Kasumi-1 (cell line): ENCODE data around the gene BDP1.
"Not testable (repeated sequence)": the region's sequence is repeated elsewhere in the genome, so short reads cannot be mapped to it uniquely, and the experiment has no call there.

Experiments
- DNase-seq, 2 experiments: peaks; one replicate each; lab custom pipeline; 2025; lab: John Stamatoyannopoulos, UW

The BDP1 gene

GRCh38 chr5:71460693-71461092 is 5.2 kb downstream of the BDP1 start:
- DNase-seq, result no peak

GRCh38 chr5:71461360-71461759 is 5.9 kb downstream of the BDP1 start:
- no peak for DNase-seq

GRCh38 chr5:71471193-71471592 is 15.7 kb downstream of the BDP1 start:
- DNase-seq, result no peak

GRCh38 chr5:71475788-71476384 is 20.4 kb downstream of the BDP1 start:
- peak; percentile 62 to 74 for DNase-seq

- DNase-seq, result no peak
These were observed 26.0 kb downstream of the BDP1 start for GRCh38 chr5:71481441-71481840.

GRCh38 chr5:71482132-71482531 is 26.7 kb downstream of the BDP1 start:
- no peak for DNase-seq

- DNase-seq, result no peak
These were observed 27.9 kb downstream of the BDP1 start for GRCh38 chr5:71483355-71483754.

GRCh38 chr5:71492817-71493615 is 37.6 kb downstream of the BDP1 start:
- DNase-seq, result no peak

- not testable (repeated sequence) for DNase-seq
These were observed 38.8 kb downstream of the BDP1 start for GRCh38 chr5:71494202-71494601.

- not testable (repeated sequence) for DNase-seq
These were observed 43.3 kb downstream of the BDP1 start for GRCh38 chr5:71498756-71499155.

GRCh38 chr5:71503536-71503935 is 48.1 kb downstream of the BDP1 start:
- no peak for DNase-seq

- peak in 1 of 2 experiments; percentile 13 for DNase-seq
These were observed 66.7 kb downstream of the BDP1 start for GRCh38 chr5:71522151-71522550.

- not testable (repeated sequence) for DNase-seq
These were observed 70.2 kb downstream of the BDP1 start for GRCh38 chr5:71525611-71526010.

GRCh38 chr5:71528206-71528605 is 72.8 kb downstream of the BDP1 start:
- DNase-seq, result no peak

- peak in 1 of 2 experiments; percentile 18 for DNase-seq
These were observed 74.2 kb downstream of the BDP1 start for GRCh38 chr5:71529682-71530081.

- no peak for DNase-seq
These were observed 77.7 kb downstream of the BDP1 start for GRCh38 chr5:71533142-71533541.

GRCh38 chr5:71533615-71534014 is 78.2 kb downstream of the BDP1 start:
- peak; percentile 38 to 41 for DNase-seq

- DNase-seq, result peak; percentile 75
These were observed 82.2 kb downstream of the BDP1 start for GRCh38 chr5:71537687-71538086.

- not testable (repeated sequence) for DNase-seq
These were observed 95.4 kb downstream of the BDP1 start for GRCh38 chr5:71550885-71551284.

GRCh38 chr5:71551582-71551981 is 96.1 kb downstream of the BDP1 start:
- DNase-seq, result not testable (repeated sequence)

- not testable (repeated sequence) for DNase-seq
These were observed 96.7 kb downstream of the BDP1 start for GRCh38 chr5:71552026-71552749.

- DNase-seq, result no peak
These were observed 107.7 kb downstream of the BDP1 start for GRCh38 chr5:71563161-71563560.

- DNase-seq, result no peak
These were observed 109.4 kb downstream of the BDP1 start for GRCh38 chr5:71564895-71565294.
